SHP77 (cell line): ENCODE measurements around the gene PTCD3.
A peak's percentile ranks its signal among the peaks of the same experiment; 100 is the strongest.

Source experiments
- DNase-seq, 2 experiments: peaks; one replicate each; lab custom pipeline; 2025; lab: John Stamatoyannopoulos, UW

The PTCD3 gene

DNA sequence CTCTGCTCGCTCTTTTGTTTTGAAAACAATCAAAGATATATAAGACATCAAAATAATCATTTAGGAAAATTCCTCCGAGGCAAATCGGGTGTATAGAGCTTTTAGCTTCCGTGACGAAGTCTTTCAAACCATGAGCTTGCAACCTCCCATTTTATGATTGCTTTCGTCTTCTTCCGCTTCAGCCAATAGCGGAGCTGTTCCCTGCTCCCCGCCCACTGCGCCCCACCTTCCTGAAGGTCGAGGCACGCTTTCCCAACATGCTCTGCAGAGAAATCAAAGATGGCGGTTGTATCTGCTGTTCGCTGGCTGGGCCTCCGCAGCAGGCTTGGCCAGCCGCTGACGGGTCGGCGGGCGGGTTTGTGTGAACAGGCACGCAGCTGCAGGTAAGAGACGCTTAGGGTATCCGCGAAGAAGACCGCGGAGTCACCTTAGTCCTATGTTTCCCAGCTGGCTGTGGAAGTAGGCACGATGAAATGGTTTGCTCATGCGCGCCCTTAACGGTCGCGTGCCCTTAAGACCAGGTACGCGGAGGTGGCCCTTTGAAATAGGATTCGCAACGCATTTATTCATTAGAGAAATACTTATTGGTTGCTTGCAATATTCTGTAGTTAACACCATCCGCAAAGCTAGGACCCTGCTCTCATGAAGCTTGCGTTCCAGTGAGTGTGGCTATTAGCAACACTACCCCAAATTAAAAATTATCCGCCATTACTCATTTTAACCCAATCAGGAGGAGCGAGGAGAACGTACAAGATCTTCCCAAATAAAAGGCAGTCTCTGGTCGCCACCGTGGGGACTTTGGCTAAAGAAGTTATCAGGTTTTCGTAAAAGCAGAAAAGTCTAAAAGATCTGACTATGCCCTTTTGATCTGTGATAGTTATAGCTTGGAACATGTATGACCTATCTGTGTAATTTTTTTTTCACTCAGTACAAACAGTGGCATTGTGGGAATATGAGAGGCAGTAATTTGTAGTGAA is at the start of gene PTCD3:
TSS of gene PTCD3 (plus strand) at position 267 of the 977 bp plus-strand sequence. CDS start at position 280, 13 bp downstream.
- DNase-seq: peak; percentile 92 to 96

DNA sequence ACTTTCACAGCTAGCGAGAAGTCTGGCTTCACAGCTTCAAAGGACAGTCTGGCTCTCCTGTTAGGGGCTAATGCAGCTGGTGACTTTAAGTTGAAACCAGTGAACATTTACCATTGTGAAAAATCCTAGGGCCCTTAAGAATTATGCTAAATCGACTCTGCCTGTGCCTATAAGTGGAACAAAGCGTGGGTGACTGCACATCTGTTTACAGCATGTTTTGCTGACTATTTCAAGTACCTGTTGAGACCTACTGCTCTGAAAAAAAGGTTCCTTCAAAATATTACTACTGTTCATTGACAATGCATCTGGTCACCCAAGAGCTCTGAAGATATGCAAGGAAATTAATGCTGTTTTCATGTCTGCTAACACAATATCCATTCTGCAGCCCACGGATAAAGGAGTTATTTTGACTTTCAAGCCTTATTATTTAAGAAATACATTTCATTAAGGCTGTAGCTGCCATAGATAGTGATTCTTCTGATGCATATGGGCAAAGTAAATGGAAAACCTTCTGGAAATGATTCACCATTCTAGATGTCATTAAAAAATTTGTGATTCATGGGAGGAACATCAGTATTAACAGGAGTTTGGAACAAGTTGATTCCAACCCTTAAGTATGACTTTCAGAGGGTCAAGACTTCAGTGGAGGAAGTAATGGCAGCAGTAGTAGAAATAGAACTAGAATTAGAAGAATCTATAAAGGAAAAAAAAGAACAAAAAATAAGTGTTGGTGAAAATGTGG is 49.3 kb upstream of the PTCD3 start:
- DNase-seq: no peak

DNA sequence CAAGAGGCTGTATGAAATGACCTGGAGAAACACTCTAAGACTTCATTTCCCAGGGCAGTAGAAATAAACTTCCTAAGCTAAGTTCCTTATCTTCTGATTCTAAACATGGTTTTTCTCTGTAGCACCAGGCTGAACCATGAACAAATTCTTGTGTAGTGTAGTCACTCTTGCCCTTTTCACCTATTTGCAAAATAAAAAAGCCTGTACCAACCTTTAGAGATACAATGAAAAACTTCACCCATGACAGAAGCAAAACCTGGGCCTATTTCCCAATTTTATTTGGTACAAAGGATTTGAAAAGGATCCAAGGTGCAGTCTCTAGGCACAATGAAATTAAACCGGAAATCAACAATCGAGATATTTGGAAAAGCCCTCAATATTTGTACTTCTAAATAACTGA is 44.0 kb upstream of the PTCD3 start:
- no peak for DNase-seq

DNA sequence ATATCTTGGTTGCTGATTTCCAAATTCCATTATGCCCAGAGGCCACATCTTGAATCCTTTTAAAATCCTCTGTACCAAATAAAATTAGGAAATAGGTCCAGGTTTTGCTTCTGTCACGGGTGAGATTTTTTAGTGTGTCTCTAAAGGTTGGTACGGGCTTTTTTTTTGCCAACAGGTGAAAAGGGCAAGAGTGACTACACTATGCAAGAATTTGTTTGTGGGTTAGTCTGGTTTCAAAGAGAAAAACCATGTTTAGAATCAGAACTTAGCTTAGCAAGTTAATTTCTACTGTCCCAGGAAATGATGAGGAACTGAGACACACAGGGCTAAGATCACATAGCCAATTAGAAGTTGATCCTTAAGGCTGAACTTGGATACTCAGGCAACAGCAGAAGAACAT is 42.0 kb upstream of the PTCD3 start:
- no peak for DNase-seq

DNA sequence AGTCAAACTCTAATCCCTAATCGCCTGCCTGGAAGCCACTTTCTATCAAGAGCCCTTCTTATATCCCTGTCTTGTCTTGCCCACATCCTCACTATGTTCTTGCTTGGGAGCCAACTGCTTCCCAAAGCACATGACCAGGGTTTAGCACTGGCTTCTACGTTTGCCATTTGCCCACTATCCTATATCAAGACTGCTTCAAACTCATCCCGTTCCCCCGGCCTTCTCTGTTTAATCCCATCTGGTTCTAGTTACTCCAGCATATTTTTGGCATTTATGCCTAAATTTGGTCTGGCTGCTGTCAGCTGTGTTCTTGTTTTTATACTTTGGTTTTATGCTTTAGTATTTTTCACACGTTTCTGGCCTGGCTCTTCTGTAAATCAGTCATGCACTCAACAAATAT is 40.5 kb upstream of the PTCD3 start:
- no peak for DNase-seq

DNA sequence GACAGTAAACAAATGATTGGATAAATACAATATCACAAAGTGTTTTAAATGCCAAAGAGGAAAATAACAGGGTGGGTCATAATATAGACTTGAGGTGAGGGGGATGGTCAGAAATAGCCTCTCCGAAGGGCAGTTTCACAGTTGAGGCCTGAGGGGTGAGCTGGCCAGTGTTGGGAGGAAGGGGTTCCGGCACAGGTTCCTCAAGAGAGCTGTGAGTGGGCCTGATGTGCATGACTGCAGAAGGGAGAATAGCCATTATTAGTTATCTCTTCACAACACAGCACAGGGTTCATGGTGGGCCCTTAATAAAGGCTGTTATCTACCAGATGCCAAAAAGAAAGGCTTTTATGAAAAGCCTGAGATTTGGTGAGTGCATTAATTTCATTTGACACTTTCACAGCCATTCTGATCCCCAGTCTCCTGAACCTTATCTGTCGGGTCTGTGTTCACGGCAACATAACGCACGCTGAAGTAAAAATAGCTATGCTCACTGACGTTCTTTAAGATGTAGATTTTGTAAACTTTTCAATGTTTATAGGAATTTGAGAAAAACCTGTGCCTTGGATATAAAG is 39.9 kb upstream of the PTCD3 start:
- DNase-seq: no peak

DNA sequence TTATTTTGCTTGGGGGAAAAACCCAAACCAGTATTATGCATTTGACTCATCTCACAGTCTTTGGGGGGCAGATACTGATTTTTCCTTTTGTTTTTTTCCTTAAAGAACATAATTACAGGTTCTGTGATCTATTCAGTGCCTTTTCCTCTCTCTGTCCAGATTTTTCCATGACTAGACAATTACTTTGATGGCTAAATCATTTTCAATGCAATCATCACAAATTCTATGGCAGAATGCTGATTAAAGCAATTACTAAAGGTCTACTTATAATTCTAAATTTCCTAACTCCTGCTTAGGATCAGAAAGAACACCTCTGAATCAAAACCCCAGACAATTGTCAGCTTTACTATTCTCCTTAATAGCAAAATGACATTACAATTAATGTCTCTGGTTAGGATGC is 39.1 kb upstream of the PTCD3 start:
- no peak for DNase-seq

DNA sequence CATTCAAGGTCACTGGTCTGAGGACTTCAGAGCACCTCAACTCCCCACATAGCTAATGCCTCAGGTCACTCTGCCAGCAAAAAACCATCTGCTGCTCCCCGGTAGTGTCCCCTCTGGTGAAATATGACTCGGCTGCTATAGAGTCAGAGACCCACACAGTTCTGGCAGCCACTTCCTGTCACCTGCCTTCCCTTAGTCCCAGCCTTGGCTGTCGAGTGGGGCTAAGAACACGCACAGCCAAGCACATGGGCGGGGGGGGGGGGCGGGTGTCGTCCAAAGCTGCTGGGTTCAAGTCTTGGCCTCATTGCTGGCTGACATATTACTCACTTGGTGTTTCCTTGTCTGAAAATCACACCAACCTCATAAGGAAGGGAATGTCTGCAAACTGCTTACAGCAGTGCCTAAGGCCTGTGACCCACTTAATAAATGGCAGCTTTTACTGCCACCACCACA is 37.9 kb upstream of the PTCD3 start:
- DNase-seq: peak; percentile 78 to 89

DNA sequence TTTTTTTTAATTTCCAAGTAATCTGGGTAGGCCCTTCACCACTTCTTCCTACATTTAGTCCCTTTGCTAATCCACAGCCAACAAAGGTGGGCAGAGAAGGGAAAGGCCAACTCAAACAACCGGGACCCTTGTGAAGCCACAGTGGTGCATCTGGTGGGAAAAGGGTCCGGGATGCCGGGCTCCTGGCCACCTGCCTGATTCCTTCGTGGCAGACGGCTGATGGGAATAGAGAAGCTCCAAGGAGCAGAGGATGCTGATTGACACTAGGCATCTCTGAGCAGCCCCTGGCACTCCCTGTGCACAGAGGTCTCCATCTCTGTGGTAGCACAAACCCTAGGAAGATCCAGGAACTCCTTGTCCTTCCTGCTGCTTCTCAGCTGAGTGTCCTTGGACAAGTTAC is 37.4 kb upstream of the PTCD3 start:
- no peak for DNase-seq

DNA sequence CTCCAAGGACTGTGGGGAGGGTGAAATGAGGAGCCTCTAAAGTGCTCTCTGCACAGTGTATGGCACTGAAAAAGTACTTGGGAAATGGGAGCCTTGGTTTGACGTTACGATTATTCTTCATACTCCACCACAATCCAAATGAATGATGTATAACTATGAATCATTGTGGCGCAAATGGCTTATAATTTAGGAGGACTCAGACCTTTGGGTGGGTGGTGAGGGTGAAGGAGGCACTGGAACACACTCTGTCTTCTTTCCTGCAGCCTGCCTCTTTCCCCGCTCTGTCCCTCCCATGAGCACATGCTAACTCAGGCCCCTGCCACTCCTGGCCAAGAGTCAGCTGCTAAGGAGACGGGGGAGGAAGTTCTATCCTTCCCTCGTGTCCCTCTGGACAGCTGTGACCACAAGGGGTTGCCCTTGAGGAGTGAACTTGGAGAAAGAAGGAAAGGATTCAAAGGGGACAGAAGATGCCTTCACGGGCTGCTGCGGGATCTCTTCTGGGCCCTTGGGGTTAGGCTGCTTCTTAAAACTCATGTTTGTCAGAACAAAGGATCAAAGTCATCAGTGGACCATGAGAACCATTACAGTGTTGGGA is 36.8 kb upstream of the PTCD3 start:
- DNase-seq: no peak

DNA sequence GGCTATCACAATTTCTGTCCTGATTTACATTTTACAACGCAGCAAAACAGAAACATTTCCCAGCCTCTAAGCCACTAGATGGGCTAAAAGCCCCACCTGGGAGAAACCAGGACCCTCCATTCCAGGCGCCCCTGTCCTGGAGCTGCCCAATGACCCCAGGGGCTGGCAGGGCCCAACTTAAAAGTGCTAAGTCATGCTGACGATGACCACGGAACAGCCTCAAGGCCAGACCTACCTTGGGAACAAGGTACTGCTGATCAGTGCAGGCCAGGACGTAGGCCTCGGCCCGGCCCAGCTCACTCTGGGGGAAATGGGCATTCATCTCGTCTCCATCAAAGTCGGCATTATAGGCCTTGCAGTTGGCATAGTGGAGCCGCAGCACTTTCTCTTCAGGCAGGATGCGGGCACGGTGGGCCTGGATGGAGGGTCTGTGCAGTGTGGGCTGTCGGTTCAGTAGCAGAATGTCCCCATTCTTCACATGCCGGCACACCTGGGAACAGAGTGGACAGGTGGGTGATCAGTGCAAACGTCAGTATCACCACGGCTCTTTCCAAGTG is 36.2 kb upstream of the PTCD3 start:
- DNase-seq: no peak

DNA sequence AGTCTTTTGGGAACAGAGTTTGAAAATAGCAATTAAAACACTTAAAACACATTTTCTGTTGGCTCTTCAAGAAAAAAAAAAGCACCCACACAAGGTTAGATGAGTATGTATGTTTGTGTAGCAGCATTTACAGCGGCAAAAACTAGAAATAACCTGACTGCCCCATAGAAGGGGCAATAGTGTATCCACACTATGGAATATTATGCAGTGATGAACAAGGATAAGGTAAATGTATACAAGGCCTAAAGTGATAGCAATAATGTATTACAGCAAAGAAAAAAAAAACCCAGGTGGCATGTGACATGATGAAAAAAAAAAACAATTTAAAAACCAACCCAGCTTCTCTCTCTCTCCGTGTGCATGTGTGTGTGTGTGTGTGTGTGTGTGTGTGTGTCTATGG is 35.2 kb upstream of the PTCD3 start:
- no peak for DNase-seq

DNA sequence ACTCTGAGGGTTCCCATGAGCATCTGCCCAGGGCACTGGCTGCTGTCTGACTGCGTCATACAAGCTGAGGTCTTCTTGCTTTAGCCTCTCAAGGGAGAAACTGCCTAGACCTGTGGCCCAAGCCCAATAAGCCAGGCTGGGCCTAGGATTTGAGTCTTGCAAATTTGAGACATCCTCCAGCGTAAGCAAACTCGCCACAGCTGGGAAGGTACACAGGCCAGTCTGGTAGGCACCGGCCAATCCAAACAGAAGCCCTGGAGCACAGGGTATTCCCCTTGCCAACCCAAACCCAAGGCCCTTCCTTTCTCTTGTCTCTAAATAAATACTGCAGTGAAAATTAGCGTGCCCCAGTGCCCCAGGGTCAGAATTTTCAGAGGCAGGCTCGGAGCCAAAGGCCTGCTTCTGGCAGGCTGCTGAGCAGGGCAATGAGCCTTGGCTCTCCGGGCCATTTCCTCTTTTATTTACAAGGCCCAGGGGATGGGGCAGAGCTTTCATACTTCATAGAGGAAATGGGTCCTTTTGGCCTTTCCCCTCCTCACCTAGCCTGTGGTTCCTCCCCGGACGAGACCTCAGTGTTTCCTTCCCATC is 33.7 kb upstream of the PTCD3 start:
- DNase-seq: peak; percentile 30 to 73

DNA sequence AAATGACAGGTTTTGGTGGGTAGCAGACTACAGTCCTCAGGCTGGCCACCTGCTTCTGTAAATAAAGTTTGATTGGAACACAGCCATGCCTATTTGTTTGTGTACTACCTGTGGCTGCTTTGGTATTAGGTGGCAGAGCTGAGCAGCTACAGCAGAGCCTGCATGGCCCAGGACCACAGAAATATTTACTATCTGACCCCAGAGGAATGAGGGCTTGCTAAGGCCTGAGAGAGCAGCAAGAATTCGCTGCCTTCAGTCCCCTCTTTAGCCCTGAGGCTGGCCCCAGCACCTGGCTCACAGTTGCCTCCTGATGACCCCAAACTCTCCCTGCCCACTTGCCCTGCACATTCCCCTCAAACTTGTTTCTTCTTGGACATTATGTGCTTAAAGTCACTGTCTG is 32.8 kb upstream of the PTCD3 start:
- DNase-seq: no peak

DNA sequence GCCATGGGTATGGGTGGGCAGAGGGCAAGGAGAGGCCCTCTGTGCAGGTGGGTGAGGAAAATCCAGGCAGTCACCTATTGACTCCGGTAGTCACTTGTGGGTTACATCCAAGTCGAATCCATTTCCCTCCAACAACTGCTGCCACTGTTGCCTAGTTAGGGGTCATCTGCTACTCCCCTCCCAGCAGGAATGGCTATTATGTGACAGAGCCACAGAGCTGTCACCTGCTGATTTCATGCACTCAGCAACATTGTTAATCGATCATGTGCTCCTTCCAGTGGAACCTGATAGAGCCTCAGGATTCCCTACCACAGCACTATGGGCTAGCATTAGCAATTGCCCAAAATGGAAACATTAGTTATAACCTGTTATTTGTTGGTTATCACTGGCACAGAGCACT is 31.8 kb upstream of the PTCD3 start:
- DNase-seq: no peak

DNA sequence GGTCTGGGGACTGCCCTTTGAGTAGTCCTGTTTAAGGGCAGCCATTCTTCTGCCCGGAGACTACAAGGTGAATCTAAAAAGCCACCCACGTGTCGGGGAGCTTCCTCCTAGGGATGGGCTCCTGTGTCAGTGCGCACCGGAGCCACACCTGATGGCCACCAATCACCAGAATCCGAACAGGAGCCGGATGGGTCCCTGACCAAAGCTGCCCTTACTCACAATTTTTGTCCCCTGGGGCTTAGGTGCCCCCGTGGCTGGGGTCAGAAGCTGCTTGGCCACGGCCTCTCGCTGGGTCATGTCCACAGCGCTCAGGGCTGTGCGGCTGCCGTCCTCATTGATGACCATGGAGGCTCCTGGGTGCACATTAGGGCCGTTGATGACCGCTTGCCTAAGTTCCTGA is 31.2 kb upstream of the PTCD3 start:
- DNase-seq: no peak

DNA sequence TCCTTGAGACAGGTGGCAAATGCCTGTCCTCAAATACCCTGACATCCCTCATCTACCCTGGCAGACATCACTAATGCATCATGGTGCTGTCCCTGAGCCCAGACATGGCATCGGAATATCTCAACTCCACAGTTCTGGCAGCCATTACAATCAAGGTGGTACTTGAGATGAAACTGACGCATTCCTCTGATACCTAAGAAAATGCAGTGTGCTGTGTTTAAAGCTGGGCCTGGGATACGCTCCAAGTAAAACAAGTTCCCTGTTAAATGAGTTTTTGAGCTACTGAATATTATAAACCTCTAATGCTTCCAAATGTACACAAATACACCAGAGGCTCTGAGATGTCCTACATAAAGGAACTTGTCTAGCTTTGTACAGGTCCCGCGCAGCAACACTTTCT is 30.1 kb upstream of the PTCD3 start:
- no peak for DNase-seq

DNA sequence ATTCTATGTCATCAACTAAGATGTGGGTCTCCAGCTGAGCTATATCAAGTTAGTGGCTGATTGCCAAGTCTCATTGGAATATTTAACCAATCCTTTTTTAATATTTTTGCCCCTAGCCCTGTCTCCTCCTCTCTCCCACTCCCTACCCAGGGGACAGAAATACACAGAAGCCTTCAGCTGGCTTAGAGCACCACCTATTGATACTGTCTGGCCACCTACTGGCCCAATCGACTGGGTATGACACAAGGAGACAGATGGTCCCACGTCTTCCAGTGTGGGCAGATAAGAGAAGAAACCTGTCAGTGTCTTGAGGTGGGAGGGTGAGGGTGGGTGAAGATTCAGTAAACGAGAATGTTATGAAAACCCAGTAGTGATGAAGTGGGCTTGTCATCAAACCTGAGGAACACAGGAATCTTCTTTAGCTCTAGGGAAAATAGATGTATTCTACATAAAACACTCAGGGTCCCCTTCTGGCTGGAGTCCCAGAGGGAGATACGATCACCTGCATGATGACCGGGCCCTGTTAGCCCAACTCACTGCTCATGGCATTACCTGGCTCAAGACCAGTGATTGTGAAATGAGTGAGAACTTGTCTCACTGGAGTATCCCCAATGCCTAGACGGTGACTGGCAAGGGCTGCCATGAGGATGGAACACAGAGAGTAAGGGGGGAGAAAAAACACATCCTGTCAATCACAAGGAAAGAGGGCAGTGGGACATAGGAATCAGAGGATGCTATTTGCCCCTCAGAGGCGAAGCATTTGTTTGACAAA is 27.1 kb upstream of the PTCD3 start:
- peak; percentile 4 to 5 for DNase-seq

DNA sequence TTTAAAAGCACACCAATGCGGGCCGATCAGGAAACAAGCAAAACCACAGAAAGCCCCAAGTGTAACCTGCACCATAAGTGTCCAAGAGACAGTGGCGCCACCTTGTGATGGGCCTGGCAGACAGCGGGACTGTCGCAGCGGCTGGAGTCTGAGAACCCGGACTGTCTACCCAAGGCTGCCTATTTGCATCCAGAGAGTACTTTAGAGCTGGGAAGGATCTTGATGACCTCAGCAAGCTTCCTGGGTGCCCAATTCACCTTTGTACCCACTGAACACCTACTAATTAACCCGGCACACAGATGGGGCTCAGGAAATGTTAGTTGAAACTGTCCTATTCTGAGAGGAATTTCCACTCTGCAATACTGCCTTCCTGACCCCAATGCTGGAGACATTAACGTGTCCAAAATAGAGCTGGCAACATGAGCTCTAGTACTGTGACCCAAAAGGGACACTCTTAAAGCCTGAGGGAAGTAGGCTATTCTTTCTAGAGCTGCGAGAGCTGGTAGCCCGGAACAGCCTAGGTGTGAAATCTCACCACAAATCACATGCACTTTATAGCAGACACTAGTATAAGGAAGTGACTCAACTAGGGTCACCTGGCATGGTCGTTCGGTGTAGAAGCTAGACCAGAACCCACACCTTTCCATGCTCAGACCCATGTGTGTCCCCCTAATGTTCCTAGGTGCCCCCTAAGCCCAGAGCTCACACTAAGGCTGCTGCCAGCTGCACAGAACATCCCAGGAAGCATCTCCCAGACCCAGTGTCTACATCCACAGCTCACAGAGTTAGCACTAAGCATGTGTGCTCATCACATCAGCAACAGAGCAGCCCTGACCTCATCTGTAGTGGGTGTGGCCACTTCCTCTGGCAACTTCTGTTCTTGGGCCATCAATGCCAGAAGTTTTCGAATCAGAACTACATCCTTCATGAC is 25.8 kb upstream of the PTCD3 start:
- peak; percentile 23 to 55 for DNase-seq

DNA sequence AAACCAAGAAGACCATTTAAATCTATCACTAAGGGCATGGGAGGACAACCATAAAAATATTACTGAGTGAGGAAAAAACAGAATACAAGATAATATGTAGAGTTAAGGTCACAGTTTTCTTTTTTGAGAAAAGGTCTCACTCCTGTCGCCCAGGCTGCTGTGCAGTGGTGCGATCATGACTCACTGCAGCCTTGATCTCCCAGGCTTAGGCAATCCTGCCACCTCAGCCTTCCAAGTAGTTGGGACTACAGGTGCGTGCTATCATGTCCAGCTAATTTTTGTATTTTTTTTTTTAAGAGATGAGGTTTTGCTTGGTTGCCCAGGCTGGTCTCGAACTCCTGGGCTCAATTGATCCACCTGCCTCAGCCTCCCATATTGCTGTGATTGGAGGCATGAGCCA is 24.3 kb upstream of the PTCD3 start:
- DNase-seq: no peak
